ENCODE results near the gene CASR.

- TF ChIP-seq, protein P1, sequence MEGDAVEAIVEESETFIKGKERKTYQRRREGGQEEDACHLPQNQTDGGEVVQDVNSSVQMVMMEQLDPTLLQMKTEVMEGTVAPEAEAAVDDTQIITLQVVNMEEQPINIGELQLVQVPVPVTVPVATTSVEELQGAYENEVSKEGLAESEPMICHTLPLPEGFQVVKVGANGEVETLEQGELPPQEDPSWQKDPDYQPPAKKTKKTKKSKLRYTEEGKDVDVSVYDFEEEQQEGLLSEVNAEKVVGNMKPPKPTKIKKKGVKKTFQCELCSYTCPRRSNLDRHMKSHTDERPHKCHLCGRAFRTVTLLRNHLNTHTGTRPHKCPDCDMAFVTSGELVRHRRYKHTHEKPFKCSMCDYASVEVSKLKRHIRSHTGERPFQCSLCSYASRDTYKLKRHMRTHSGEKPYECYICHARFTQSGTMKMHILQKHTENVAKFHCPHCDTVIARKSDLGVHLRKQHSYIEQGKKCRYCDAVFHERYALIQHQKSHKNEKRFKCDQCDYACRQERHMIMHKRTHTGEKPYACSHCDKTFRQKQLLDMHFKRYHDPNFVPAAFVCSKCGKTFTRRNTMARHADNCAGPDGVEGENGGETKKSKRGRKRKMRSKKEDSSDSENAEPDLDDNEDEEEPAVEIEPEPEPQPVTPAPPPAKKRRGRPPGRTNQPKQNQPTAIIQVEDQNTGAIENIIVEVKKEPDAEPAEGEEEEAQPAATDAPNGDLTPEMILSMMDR (conservative IDR thresholded peaks at IDR 0.05; ENCODE audit: low read depth, low read length) = no peak
- no peak for TF ChIP-seq EZH2 (IDR thresholded peaks at IDR 0.05; ENCODE audit: low read length, unreplicated experiment)
These were observed 126.9 kb downstream of the CASR start for GRCh38 chr3:122310361-122310760.

All from PC-3 (cell line).